Medulla oblongata (tissue), 1 donor: ENCODE data around the gene TIGAR.

Experiments
- DNase-seq: peaks from one replicate; pipeline ENCODE4 v3.0.0-alpha.2; 2015; ENCODE audit errors: extremely low spot score

Gene TIGAR

DNA sequence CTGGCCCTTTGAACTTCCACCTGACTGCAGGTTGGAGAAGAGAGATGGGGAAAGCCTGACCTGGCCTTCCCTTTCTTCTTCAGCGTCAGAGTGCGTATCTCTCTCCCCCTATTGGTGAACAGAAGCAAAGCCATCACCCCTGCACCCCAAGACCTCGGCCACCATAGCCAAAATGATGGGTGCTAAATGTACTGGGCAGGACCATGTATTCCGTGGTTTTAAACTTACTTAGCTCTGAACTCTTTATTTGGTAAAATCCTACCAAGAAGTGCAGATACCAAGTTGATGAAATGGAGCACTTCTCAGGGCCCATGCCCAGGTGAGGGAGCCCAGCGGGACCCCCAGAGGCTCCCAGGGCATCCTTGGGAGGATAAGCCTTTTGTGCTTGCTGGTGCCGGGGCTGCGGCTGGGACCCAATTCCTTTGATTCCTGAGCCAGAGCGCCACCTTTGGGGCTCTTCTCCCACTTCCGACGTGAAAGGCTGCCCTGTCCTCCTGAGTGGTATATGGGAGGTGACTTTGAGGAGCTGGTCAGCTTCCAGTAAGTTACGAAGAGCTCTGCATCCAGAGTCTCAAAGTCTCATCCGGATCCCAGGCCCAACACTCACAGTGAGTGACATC is 38.0 kb upstream of the TIGAR start:
- DNase-seq = no peak

- DNase-seq = peak; percentile 64
Measured at GRCh38 chr12:4283512-4284255, 37.3 kb upstream of the TIGAR start.

- DNase-seq = no peak
Measured at GRCh38 chr12:4284306-4284705, 36.7 kb upstream of the TIGAR start.

GRCh38 chr12:4285070-4285469 is 35.9 kb upstream of the TIGAR start:
- DNase-seq = no peak

DNA sequence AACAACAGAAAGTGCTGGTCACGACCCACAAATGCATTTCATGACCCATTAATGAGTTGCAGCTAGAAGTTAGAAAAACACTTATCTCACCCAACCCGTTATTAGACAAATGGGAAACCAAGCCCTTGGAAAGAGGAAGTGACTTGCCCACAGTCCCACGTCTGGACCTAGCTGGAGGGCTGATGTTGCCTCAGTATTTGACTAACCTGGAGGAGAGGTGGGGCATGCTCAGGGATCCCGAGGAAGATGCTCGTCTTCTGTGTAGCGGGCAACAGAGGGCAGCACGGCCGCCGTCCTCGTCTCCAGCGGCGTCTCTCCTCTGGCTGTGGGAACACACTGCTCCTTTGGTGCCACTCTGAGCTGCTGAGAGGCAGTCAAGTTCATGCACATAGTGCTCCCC is 34.8 kb upstream of the TIGAR start:
- DNase-seq = no peak

DNA sequence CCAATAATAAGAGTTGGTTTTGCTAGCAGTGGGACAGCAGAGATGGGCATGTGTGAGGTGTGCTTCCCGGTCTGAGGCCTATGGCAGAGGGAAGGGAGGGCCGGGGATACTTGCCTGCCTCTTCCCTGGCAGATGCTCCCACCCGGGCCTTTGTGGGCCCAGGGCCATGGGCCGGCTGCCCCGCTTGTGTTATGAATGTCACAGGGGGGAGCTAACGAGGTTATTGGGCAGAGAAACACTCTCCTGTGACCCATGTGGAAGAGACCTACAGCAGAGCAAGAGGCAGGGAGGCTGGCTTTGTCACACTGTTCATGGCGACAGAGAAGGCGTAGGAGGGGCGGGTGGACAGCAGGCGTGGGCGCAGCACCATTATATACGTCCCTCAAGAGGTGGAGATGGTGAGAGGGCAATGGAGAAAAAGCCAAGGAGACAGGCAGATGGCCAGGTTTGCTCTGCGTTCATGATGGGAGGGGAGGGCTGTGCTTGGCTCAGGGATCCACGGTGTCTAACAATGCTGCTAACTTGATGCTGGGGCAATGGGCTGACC is 34.2 kb upstream of the TIGAR start:
- no peak for DNase-seq

DNA sequence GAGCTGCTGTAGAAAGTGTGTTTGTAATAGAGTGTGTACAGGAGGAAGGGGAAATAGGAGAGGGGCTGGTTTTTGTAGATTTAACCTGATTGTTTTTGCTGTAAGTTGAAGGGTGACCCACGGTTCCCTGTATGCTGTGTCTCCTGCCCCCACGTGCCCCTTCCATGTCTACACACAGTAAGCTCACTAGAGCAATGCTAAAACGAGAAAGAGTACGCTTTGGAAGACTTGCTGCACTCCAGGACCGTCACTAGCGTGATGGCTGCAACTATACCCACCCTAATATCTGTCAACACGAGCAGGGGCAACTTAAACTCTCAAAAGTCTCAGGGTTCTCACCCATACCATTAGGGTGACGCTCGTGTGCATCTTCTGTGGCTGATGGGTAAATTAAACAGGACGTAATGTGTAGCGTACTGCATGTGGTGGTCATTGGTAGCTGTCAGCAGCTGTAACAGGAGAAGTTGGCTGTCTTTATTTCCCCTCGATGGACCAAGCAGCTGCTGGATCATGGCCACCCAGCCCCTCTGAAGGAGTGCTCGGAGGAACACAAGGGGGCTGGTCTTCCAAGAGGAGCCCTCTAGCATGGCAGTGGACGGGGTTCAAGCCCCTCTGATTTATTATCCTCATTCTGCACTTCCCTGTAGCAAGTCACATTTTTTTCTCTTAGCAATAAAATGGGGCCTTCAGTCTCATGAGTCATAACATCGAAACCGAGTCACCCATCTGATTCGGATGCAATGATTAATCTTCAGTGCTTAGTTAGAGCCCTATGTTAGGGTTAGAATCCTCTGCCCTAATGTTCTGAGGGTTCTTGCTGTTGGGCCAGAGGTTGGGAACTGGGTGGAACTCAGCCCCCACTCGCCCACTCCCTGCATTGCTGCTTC is 33.4 kb upstream of the TIGAR start:
- DNase-seq = no peak

- DNase-seq = peak; percentile 35
Measured at GRCh38 chr12:4288296-4289131, 32.5 kb upstream of the TIGAR start.

DNA sequence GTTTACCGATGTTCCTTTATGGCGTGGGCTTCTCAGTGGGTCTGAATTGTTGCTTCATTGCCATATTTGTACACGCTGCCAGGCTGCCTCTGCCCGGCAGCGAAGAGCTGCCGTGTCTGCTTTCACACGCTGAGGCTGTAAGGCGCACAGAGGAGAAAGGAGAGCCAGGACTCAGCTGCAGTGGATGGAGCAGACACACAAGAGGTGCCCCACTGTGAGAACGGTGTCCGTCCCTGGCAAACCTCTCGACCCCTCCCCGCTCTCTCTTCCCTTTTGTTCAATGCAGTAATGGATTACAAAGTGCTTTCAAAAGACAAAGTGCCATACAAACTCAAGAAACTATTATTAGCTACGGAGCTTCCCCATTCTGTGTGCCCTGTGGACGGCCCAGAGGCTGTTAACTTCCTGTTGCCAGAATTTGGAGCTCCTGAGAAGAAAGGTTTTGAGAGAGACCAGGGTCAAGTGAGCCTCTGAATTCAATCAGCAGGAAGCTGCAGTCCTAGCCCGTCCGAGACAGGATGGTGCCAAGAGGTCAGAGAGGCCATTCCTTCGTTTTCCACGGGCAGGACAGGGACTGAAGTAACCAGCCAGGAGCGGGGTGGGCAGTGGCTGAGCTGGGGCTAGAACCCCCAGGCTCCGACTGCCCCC is 31.7 kb upstream of the TIGAR start:
- peak; percentile 63 for DNase-seq

GRCh38 chr12:4289998-4290790 is 30.8 kb upstream of the TIGAR start:
- DNase-seq = no peak

DNA sequence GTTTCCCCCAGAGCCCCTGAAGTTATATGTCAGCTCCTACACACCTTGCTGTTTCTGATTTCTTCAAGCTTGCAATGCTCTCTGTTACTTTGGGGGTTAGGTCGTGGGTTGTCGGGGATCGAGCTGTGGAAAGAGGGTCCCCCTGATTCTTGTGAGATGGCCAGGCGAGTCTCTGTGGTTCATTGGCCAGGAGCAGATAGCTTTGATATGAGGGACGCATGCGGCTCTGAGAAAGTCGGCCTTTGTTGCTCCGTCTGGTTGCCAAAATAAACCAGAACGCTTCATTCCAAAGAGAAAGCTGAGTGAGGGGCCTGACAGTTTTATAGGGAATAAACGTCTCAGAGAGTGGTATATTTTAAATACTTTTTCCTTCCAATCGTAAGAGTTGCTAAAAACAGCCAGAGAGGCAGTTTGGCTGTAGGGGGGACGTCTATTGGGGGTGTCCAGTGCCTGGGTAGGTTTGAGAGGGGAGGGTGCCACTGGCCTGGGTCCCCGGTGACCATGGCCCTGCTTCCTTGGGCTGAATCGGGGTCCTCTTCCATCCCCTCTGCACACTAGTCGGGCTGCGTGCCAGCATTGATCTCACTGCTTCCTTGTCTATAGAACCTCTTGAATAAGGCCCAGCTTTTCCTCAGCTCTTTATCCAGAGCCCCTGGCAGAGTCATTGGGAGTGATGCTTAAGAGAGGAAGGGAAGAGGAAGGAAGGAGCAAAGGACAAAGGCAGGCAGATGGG is 28.5 kb upstream of the TIGAR start:
- DNase-seq = no peak

GRCh38 chr12:4293299-4293965 is 27.6 kb upstream of the TIGAR start:
- DNase-seq = peak; percentile 42

DNA sequence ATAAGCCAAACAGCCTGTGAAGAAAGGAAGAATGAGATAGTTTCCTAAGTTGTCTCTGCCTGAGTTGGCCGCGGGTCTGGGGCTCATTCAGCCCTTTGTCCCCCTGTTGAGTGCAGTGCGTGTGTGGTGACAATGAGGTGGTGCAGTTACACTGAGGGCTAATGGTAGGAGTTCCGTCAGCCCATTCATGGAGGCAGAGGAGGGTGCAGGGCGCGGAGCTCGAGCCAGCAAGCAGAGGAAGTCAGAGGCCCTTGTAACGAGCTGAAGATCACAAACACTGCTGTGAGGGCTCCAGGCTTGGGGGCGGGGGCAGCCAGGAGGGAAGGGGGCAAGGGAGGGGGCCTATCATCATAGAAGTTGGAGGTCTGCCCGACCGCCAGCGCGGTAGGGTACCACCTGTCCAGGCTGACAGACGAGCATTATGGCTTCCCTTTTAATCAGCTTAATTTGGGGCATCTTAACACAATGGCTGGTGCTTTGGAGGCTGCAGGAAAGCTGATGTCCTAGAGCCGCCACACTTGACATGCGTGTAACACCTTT is 27.0 kb upstream of the TIGAR start:
- no peak for DNase-seq

DNA sequence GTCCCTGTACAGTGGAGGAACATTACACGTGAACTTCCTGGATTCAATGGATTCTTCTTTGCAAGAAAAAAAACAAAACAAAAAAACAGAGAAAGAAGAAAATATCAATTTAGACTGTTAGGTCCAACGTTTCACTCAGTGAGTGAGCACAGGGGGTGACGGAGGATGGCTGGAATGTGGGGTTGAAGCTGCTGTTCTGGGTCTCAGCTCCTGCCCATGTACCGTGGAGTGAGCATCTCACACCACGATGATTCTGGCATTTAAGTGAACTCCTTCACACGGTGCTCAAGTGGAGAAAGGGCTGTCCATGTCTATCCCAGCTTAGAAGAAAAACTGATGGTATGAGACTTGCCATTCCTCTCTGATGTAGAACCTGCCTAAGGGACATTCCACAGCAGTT is 24.3 kb upstream of the TIGAR start:
- no peak for DNase-seq

DNA sequence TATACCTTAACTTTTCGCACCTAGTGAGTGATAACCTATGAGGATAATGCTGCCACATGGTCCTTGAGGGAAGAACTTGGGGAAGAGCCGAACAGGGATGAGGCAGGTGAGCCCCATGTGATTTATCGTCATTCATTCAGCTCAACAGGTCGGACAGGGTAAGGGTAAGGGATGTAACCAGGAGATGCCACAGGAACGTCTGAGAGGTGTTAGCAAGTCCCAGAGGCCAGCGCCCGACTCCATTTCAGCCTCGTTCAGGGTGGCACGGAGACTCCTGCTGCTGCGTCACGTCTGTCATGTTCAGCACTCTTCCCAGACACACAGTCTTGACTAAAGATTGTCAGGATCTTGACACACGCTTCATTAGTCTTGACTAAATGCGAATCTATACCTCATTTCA is 23.4 kb upstream of the TIGAR start:
- DNase-seq = no peak

DNA sequence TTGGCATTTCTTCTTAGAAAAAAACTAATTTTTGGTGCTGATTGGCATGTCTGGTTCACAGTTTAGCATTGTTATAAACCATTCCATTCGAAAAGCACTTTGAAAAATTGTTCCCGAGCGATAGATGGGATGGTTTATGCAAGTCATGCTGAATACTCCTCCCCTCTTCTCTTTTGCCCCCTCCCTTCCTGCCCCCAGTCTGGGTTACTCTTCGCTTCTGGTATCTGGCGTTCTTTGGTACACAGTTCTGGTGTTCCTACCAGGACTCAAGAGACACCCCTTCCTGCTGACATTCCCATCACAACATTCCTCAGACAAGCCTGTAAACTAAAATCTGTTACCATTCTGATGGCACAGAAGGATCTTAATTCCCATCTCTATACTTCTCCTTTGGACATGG is 20.1 kb upstream of the TIGAR start:
- no peak for DNase-seq

- no peak for DNase-seq
Measured at GRCh38 chr12:4301932-4302501, 19.0 kb upstream of the TIGAR start.

GRCh38 chr12:4302881-4303280 is 18.1 kb upstream of the TIGAR start:
- DNase-seq = no peak
